ENCODE measurements around the gene MAOB.

Gene MAOB

GRCh38 chrX:43718081-43718480 is 164.2 kb downstream of the MAOB start:
- DNase-seq (ENCODE audit: low read depth in 1 of 2, low spot score in 1 of 2), result no peak

GRCh38 chrX:43717161-43717560 is 165.1 kb downstream of the MAOB start:
- DNase-seq (ENCODE audit: low read depth in 1 of 2, low spot score in 1 of 2), result no peak

GRCh38 chrX:43716696-43717095 is 165.6 kb downstream of the MAOB start:
- DNase-seq (ENCODE audit: low read depth in 1 of 2, low spot score in 1 of 2), result no peak

Measured in activated T-helper 1 cell treated with anti-CD3 and anti-CD28 coated beads, Interleukin-2, amount 50 U/mL, for 16 hours (primary cell).